D721Med (cell line): Measurements from ENCODE around the gene LTO1.

ENCODE experiments used
- DNase-seq: peaks from one replicate; pipeline ENCODE4 v3.0.0; 2011; ENCODE audit warnings: low spot score; ENCODE audit not compliant: insufficient read length
- FAIRE-seq: peaks from 2 replicates; lab custom pipeline; 2011; peaks lifted over from hg19 to GRCh38; lab: Jason Lieb, UNC
- TF ChIP-seq, protein P1 (sequence below): IDR thresholded peaks from 2 replicates; pipeline ENCODE4 v1.5.1; 2012; ENCODE audit warnings: mild to moderate bottlenecking, control low read depth; ENCODE audit not compliant: insufficient read depth; ENCODE audit errors: missing control alignments

Gene LTO1

DNA sequence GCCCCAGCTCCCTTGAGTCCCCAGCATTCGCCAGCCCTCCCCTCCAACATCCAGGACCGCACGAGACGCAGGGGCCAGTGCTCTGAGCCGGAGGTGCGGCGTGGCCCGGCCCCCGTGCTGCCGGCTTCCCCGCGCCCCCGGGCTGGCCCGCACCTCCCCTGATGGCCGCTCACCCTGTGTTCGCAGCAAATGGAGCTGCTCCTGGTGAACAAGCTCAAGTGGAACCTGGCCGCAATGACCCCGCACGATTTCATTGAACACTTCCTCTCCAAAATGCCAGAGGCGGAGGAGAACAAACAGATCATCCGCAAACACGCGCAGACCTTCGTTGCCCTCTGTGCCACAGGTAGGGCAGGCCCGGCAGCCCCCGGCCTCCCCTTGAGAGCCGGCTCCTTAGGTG lies 31.5 kb downstream of the LTO1 start:
- FAIRE-seq = no peak
- no peak for DNase-seq
- TF ChIP-seq, protein P1, sequence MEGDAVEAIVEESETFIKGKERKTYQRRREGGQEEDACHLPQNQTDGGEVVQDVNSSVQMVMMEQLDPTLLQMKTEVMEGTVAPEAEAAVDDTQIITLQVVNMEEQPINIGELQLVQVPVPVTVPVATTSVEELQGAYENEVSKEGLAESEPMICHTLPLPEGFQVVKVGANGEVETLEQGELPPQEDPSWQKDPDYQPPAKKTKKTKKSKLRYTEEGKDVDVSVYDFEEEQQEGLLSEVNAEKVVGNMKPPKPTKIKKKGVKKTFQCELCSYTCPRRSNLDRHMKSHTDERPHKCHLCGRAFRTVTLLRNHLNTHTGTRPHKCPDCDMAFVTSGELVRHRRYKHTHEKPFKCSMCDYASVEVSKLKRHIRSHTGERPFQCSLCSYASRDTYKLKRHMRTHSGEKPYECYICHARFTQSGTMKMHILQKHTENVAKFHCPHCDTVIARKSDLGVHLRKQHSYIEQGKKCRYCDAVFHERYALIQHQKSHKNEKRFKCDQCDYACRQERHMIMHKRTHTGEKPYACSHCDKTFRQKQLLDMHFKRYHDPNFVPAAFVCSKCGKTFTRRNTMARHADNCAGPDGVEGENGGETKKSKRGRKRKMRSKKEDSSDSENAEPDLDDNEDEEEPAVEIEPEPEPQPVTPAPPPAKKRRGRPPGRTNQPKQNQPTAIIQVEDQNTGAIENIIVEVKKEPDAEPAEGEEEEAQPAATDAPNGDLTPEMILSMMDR = no peak

DNA sequence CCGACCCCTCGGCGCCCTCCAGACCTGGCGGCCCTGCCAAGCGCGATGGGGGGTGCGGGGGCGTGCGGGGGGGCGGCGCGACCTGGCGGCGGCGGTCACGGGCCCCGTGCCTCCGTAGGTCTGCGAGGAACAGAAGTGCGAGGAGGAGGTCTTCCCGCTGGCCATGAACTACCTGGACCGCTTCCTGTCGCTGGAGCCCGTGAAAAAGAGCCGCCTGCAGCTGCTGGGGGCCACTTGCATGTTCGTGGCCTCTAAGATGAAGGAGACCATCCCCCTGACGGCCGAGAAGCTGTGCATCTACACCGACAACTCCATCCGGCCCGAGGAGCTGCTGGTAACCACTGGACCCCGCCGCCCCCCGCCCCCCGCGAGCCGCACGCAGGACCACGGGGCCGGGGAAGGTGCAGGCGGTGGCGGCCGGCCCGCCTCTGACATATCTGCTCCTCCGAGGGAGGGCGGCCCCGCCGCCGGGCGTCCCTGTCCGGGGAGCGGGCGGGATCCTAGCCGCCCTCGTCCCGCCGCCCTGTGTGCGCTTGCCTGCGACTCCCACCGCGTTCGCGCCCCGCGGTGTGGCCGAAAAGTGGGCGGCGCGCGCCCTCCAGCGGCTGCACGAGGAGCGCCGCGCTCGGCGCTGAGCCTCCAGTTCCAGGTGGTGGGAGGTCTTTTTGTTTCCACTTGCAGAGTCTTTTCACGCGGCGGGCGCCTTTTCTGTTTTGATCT lies 32.1 kb downstream of the LTO1 start:
- TF ChIP-seq, protein P1 = peak; percentile 84
- FAIRE-seq (no peak), DNase-seq (peak; percentile 62)

DNA sequence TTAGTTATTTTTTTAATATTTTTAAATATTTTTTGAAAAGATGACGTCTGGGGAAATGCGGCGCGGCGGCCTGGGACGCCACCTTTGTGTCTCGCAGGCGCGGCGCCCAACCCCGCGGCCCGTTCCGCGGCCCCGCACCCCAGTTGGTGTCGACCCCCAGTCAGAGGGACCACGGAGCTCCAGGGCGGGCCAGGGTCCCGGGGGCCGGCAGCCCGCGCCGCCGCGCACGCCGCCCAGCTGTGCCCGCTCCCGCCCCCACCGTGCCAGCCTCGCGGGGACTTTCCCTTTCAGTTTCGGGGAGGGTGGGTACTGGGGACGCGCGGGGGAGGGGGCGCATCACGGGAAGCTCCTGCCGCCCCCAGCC lies 32.6 kb downstream of the LTO1 start:
- no peak for FAIRE-seq
- DNase-seq = no peak
- TF ChIP-seq, protein P1 = no peak

DNA sequence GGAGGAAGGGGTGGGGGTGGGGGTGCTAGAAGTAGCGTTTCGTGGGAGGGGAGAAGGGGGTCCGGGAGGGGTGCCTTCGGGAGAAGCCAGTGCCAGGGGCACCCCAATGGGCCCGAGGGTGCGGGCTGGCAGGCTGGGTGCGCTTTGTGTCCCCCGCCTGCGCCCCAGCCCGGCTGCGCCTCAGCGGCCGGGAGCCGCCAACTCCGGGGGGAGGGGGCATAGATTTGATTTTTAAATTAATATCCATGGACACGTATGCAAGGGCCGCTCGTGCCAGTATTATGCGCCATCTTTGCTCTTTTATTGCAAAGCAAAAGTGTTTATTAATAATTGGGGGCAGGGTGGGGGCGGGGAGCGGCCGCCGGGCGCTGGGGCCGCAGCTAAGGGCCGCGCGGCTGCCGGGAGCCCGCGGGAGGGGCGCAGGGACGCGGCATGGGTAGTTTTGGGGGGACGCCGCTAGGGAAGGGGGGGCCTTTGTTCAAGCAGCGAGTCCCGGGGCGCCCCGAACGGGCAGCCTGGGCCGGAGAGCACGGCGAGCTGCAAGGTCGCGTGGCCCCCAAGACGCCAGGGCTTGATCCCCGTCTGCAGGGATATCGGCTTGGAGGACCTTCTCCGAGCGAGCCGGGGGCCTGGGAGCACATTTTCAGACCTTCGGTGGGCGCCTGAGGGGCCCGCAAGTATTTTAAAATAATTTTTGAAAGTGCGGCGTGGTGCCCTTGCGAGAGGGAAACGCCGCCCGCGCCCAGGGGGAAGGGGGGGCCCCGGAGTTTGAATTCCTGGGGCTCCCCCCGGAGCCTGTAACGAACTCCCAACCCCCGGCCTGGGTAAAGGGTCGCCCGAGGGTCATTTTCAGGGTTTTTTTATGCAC lies 33.2 kb downstream of the LTO1 start:
- TF ChIP-seq, protein P1 = no peak
- DNase-seq = no peak
- no peak for FAIRE-seq

DNA sequence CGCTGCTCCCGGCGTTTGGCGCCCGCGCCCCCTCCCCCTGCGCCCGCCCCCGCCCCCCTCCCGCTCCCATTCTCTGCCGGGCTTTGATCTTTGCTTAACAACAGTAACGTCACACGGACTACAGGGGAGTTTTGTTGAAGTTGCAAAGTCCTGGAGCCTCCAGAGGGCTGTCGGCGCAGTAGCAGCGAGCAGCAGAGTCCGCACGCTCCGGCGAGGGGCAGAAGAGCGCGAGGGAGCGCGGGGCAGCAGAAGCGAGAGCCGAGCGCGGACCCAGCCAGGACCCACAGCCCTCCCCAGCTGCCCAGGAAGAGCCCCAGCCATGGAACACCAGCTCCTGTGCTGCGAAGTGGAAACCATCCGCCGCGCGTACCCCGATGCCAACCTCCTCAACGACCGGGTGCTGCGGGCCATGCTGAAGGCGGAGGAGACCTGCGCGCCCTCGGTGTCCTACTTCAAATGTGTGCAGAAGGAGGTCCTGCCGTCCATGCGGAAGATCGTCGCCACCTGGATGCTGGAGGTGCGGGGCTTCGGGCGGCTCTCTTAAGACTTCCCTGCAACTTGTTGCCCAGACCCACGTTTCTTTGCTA lies 34.1 kb downstream of the LTO1 start, which contains the start of gene CCND1:
TSS of gene CCND1 (plus strand) at position 162 of the 587 bp plus-strand sequence. CDS start at position 320, 158 bp downstream.
- DNase-seq (no peak), FAIRE-seq (no peak)
- TF ChIP-seq, protein P1 = no peak

DNA sequence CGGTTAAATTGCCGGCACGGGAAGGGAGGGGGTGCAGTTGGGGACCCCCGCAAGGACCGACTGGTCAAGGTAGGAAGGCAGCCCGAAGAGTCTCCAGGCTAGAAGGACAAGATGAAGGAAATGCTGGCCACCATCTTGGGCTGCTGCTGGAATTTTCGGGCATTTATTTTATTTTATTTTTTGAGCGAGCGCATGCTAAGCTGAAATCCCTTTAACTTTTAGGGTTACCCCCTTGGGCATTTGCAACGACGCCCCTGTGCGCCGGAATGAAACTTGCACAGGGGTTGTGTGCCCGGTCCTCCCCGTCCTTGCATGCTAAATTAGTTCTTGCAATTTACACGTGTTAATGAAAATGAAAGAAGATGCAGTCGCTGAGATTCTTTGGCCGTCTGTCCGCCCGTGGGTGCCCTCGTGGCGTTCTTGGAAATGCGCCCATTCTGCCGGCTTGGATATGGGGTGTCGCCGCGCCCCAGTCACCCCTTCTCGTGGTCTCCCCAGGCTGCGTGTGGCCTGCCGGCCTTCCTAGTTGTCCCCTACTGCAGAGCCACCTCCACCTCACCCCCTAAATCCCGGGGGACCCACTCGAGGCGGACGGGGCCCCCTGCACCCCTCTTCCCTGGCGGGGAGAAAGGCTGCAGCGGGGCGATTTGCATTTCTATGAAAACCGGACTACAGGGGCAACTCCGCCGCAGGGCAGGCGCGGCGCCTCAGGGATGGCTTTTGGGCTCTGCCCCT lies 34.7 kb downstream of the LTO1 start:
- TF ChIP-seq, protein P1 = no peak
- no peak for FAIRE-seq
- no peak for DNase-seq
